GM21723 (cell line): Measurements from ENCODE around the gene BRINP2.

ENCODE experiments used
- ATAC-seq: cut with Tn5 transposase; IDR thresholded peaks from one replicate; pipeline ENCODE4 v1.9.1; 2021; ENCODE audit warnings: mild to moderate bottlenecking, moderate library complexity; ENCODE audit not compliant: unreplicated experiment

BRINP2 gene

GRCh38 chr1:177170756-177171535 lies at the start of gene BRINP2:
Gene BRINP2 (plus strand): TSS chr1:177170958. CDS start chr1:177229877, 58,919 bp downstream.
- ATAC-seq = no peak

DNA sequence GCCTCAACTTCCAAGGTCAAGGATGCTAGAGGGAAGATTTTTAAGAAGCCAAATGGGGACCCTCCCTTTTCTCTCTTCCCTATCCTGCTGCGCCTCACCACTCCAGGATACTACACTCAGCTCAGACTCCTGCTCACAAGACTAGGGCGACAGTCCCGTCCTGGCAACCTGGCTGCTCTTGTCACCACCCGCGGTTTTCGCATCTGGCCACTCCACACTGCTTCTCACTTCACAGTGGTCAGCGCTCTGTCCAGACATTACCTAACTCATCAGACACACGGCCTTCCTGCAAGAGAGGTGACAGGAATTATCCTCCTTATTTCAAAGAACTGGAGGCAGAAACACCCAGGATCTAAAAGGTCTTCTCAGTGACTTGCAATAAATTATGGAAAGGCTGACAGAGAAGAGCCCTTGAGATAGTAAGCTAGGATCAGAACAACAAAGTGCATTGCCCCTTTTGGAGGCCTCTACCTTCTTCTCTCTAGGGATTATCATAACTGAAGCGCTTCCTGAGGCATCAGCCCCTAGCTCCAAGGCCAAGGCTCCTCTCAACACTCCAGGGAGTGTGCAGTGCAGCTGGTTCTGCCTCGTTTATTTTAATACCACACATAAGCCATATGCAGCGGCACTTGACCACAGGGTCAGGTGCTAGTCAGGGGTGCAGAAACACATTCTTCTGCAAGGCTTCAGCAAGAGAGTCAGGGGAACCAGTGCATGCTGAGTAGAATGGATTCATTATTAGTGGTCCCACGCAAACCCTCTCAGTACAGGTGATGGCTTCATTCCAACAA lies 48.1 kb upstream of the BRINP2 start:
- no peak for ATAC-seq

DNA sequence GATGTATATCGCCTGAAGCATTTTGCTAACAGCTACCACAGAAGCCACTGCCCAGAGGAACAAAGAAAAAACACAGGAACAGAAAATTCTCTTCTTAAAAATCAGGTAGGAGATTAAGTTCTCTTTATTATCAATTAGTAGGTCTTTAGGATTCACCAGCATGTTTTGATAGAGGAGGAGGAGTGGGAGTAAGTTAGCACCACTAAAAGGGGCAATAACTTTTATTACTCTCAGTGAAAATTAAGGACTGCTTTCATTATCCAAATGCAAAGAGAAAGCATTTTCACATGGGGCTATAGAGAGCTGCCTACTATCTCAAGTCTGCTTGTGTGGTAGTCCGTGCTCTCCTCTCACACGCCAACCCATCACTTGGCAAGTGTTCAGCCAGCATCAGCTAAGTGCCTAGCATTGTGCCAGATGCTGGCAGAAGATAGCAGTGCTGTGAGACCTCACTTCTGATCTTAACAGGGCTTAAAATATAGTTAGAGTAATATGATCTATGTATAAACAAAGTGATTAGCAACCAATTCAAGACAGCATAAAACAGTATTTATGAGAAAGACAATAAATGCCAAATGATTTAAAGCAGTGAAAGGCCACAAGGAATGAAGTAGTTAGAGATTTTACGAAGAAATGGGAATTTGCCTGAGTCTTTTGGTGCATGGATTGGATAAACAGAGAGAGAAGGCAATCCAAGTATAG lies 46.0 kb upstream of the BRINP2 start:
- ATAC-seq = no peak

GRCh38 chr1:177126267-177126666 lies 44.5 kb upstream of the BRINP2 start:
- ATAC-seq = no peak

- ATAC-seq = no peak
Measured at GRCh38 chr1:177128665-177129281, 42.0 kb upstream of the BRINP2 start.

- no peak for ATAC-seq
Measured at GRCh38 chr1:177130451-177130945, 40.3 kb upstream of the BRINP2 start.

- ATAC-seq = no peak
Measured at GRCh38 chr1:177131723-177132122, 39.0 kb upstream of the BRINP2 start.

GRCh38 chr1:177132141-177132540 lies 38.6 kb upstream of the BRINP2 start:
- ATAC-seq = no peak

- no peak for ATAC-seq
Measured at GRCh38 chr1:177133977-177134538, 36.7 kb upstream of the BRINP2 start.

DNA sequence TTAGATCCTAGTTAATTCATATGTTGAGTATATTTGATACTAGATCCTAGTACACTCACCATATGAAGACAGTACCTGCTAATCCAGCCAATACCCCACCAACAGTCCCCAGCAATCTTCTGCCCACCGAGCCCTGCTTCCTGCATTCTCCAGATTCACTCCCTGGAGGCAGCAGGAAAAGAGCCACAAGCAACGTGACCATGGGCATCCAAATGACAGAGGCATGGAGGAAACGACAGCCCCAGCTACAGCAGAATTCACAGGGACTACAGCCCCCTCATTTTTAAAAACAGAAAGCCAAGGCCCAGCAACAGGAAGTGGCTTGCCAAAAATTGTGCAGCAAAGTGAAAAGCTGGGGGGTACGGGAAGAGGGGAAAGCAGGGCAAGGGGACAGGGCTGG lies 35.5 kb upstream of the BRINP2 start:
- ATAC-seq = no peak

GRCh38 chr1:177137814-177138213 lies 32.9 kb upstream of the BRINP2 start:
- no peak for ATAC-seq

- ATAC-seq = no peak
Measured at GRCh38 chr1:177138347-177138746, 32.4 kb upstream of the BRINP2 start.

- no peak for ATAC-seq
Measured at GRCh38 chr1:177142010-177142409, 28.7 kb upstream of the BRINP2 start.

DNA sequence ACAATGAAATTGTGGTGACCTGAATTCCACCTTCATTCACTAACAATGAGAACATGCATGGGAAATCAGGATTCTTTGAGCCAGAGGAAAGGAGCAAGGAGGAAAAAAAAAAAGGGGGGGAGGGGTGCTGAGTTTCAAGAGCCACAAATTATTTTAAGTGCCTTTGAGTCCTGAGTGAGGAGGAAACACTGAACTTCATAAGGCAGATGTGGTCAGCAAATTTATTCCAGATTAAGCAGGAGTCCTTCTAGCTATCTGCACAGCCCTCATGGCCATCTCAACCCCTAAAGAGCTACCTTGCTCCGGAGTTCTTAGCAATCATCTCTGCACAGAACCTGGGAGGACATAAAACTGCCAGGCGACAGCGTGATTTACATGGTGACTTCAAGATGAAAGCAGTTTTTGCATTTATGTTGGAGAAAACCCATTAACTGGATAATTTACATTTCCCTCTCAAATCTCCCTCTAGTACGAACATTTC lies 27.9 kb upstream of the BRINP2 start:
- no peak for ATAC-seq

GRCh38 chr1:177145106-177146070 lies 25.4 kb upstream of the BRINP2 start:
- no peak for ATAC-seq

DNA sequence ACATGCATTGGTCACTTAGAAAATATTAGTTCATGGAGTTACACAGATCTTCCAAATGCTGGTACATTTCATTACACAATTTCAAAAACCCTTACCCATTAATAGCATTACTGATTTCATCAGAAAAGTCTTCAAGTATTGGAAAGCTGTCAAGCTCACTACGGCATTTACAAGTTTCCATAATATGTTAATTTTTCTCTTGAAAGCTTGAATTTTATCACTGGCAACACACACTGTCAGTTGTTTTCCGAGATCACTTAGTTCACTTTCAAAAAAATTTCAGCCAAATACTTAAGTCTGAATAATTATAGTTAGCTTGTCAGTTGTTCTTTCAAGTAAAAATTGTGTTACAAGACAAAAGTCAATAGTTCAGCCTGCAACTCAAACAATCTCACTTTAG lies 24.3 kb upstream of the BRINP2 start:
- ATAC-seq = no peak

GRCh38 chr1:177162243-177162642 lies 8.5 kb upstream of the BRINP2 start:
- no peak for ATAC-seq

- no peak for ATAC-seq
Measured at GRCh38 chr1:177163844-177164379, 6.8 kb upstream of the BRINP2 start.
